Activated CD8-positive, alpha-beta T cell treated with anti-CD3 and anti-CD28 coated beads, Interleukin-2, amount 10 ng/mL, durations not matched to agents 7 days and 5 days (primary cell): Measurements from ENCODE around the gene NSF. TPM values are rescaled to one million over a fixed set of nuclear protein-coding genes. Genes with fewer than 3 reads are reported as not detected.
"Not testable (repeated sequence)": the region's sequence is repeated elsewhere in the genome, so short reads cannot be mapped to it uniquely, and the experiment has no call there.

Experiments
- ATAC-seq: fragments of 150-1000 bp; cut with Tn5 transposase; one replicate; pipeline ENCODE4 v1.10.0; 2021; ENCODE audit warnings: moderate library complexity
- CTCF ChIA-PET: fragments of 350-600 bp; sonication (Branson Sonifier 250); formaldehyde crosslinking; loops from one replicate; lab custom pipeline; 2021; ENCODE audit warnings: antibody characterized with exemption; lab: Charles Lee
- POLR2A ChIA-PET: fragments of 350-600 bp; sonication (Branson Sonifier 250); formaldehyde crosslinking; loops from one replicate; lab custom pipeline; 2021; ENCODE audit warnings: antibody characterized with exemption; lab: Charles Lee
- DNase-seq: peaks from one replicate; pipeline ENCODE4 v3.0.0-alpha.2; 2020
- H3K27ac Mint-ChIP-seq: one replicate; pipeline ENCODE4 v1.8.0; 2021; ENCODE audit warnings: mild to moderate bottlenecking, mixed read lengths
- H3K27me3 Mint-ChIP-seq: one replicate; pipeline ENCODE4 v1.8.0; 2021; ENCODE audit warnings: low read depth, mixed read lengths
- H3K36me3 Mint-ChIP-seq: one replicate; pipeline ENCODE4 v1.8.0; 2021; ENCODE audit warnings: low read depth, mixed read lengths
- H3K4me1 Mint-ChIP-seq: one replicate; pipeline ENCODE4 v1.8.0; 2021; ENCODE audit warnings: low read depth, mixed read lengths
- H3K4me3 Mint-ChIP-seq: one replicate; pipeline ENCODE4 v1.8.0; 2021; ENCODE audit warnings: mild to moderate bottlenecking, mixed read lengths
- H3K9me3 Mint-ChIP-seq: one replicate; pipeline ENCODE4 v1.8.0; 2022; ENCODE audit warnings: mixed read lengths; ENCODE audit not compliant: insufficient read depth
- total RNA-seq, 2 experiments: library from RNA; stranded (reverse); gene quantifications; one replicate each; pipeline ENCODE4 v1.2.3, GENCODE V29; 2021

The NSF gene
- total RNA-seq, 2 experiments from 2014 or later, result 52.5 to 62.8 TPM

- H3K4me3 Mint-ChIP-seq, H3K36me3 Mint-ChIP-seq, H3K9me3 Mint-ChIP-seq, ATAC-seq, POLR2A ChIA-PET, H3K27me3 Mint-ChIP-seq, CTCF ChIA-PET, H3K27ac Mint-ChIP-seq, H3K4me1 Mint-ChIP-seq, DNase-seq: not testable (repeated sequence)
These were observed 44.4 kb downstream of the NSF start for GRCh38 chr17:46634844-46635243.

GRCh38 chr17:46641861-46642656, 51.6 kb downstream of the NSF start:
- H3K27me3 Mint-ChIP-seq, ATAC-seq, POLR2A ChIA-PET, H3K4me1 Mint-ChIP-seq, DNase-seq, H3K4me3 Mint-ChIP-seq, H3K27ac Mint-ChIP-seq, H3K9me3 Mint-ChIP-seq, CTCF ChIA-PET, H3K36me3 Mint-ChIP-seq: not testable (repeated sequence)

DNA sequence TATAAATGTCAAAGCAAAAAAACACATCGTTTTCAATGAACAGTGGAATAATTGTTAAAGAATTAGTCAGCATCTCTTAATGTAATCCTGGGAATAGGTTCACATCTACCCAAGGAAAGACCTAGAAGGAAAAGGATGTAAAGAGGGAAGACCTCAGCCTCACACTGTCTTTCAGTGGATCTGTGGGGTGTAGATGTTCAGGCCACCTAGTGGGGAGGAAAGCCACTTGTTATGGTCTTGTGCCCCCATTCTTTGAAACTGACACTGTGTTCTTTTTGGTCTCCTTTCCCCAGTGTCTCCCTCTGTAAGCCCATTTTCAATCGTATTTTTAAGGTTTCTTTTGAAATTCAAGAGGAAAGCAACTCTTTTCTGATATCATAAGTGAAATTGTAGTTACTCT, 56.8 kb downstream of the NSF start:
- H3K27ac Mint-ChIP-seq, H3K4me1 Mint-ChIP-seq, CTCF ChIA-PET, DNase-seq, H3K27me3 Mint-ChIP-seq, POLR2A ChIA-PET, ATAC-seq, H3K36me3 Mint-ChIP-seq, H3K9me3 Mint-ChIP-seq, H3K4me3 Mint-ChIP-seq: not testable (repeated sequence)

- H3K4me1 Mint-ChIP-seq, POLR2A ChIA-PET, ATAC-seq, H3K4me3 Mint-ChIP-seq, H3K27ac Mint-ChIP-seq, CTCF ChIA-PET, H3K9me3 Mint-ChIP-seq, DNase-seq, H3K36me3 Mint-ChIP-seq, H3K27me3 Mint-ChIP-seq: not testable (repeated sequence)
These were observed 57.3 kb downstream of the NSF start for GRCh38 chr17:46647688-46648278.

- H3K9me3 Mint-ChIP-seq, H3K36me3 Mint-ChIP-seq, H3K27me3 Mint-ChIP-seq, CTCF ChIA-PET, H3K4me3 Mint-ChIP-seq, H3K27ac Mint-ChIP-seq, POLR2A ChIA-PET, ATAC-seq, H3K4me1 Mint-ChIP-seq, DNase-seq: not testable (repeated sequence)
These were observed 58.8 kb downstream of the NSF start for GRCh38 chr17:46649246-46649645.

- CTCF ChIA-PET, ATAC-seq: not testable (repeated sequence)
These were observed 61.7 kb downstream of the NSF start for GRCh38 chr17:46652024-46652643.

GRCh38 chr17:46658235-46658634, 67.8 kb downstream of the NSF start:
- CTCF ChIA-PET, H3K27me3 Mint-ChIP-seq, H3K36me3 Mint-ChIP-seq, H3K9me3 Mint-ChIP-seq, H3K27ac Mint-ChIP-seq, ATAC-seq, DNase-seq, POLR2A ChIA-PET, H3K4me1 Mint-ChIP-seq, H3K4me3 Mint-ChIP-seq: not testable (repeated sequence)

More at GRCh38 chr17:46652024-46652643, 61.7 kb downstream of the NSF start:
- H3K4me1 Mint-ChIP-seq, H3K27ac Mint-ChIP-seq, POLR2A ChIA-PET, H3K9me3 Mint-ChIP-seq, DNase-seq, H3K36me3 Mint-ChIP-seq, H3K27me3 Mint-ChIP-seq, H3K4me3 Mint-ChIP-seq: not testable (repeated sequence)

GRCh38 chr17:46659702-46660101, 69.2 kb downstream of the NSF start:
- POLR2A ChIA-PET, CTCF ChIA-PET, H3K4me1 Mint-ChIP-seq, ATAC-seq, H3K36me3 Mint-ChIP-seq, H3K9me3 Mint-ChIP-seq, H3K4me3 Mint-ChIP-seq, H3K27ac Mint-ChIP-seq, DNase-seq, H3K27me3 Mint-ChIP-seq: not testable (repeated sequence)

GRCh38 chr17:46663123-46663522, 72.7 kb downstream of the NSF start:
- H3K4me1 Mint-ChIP-seq, H3K9me3 Mint-ChIP-seq, H3K4me3 Mint-ChIP-seq, H3K27ac Mint-ChIP-seq, ATAC-seq, POLR2A ChIA-PET, H3K27me3 Mint-ChIP-seq, DNase-seq, H3K36me3 Mint-ChIP-seq, CTCF ChIA-PET: not testable (repeated sequence)

- POLR2A ChIA-PET, H3K9me3 Mint-ChIP-seq: not testable (repeated sequence)
These were observed 73.1 kb downstream of the NSF start for GRCh38 chr17:46663552-46663951.

DNA sequence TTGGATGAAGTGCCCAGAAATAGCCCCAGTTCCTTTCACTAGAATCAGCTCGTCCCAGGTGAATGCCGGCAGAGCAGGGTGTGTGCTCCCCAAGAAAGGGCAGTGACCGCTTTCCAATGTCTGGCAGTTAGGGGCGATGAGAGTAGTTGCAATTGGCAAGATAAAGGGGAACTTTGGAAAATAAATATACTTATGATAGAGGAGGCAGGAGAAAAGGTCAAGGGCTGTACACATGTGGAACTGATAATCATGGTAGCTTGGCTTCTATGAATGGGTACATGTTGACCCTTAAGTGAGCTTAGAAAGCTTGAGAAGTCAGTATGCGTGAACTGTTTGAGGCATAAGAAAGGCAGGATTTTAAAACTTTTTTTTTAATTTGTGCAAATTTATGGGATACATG, 75.5 kb downstream of the NSF start:
- ATAC-seq, H3K9me3 Mint-ChIP-seq, H3K36me3 Mint-ChIP-seq, POLR2A ChIA-PET, H3K27ac Mint-ChIP-seq, H3K4me1 Mint-ChIP-seq, H3K27me3 Mint-ChIP-seq, CTCF ChIA-PET, H3K4me3 Mint-ChIP-seq: not testable (repeated sequence)
- peak; percentile 14 for DNase-seq

More at GRCh38 chr17:46663552-46663951, 73.1 kb downstream of the NSF start:
- CTCF ChIA-PET, H3K27ac Mint-ChIP-seq, H3K36me3 Mint-ChIP-seq, DNase-seq, H3K4me1 Mint-ChIP-seq, H3K27me3 Mint-ChIP-seq, ATAC-seq, H3K4me3 Mint-ChIP-seq: not testable (repeated sequence)

DNA sequence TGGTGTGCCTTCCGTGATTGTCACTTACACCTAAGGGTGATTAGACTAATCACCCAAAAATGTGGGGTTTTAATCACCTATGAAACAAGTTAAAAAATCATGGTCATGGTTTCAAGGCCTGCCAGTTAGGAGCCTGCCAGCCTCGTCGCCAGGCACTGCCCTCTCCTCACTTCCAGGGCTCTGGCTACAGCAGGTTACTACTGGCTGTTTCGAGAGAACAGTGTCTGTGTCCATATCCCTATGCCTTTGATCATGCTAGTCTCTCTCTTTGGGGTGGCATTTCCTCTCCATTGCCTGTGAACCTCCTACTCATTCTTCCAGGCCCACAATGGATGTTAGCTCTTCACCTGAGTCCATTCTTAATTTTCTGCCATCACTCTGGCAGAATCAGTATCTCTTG, 80.3 kb downstream of the NSF start:
- H3K36me3 Mint-ChIP-seq, H3K4me1 Mint-ChIP-seq, H3K27me3 Mint-ChIP-seq, H3K4me3 Mint-ChIP-seq, H3K9me3 Mint-ChIP-seq, DNase-seq, H3K27ac Mint-ChIP-seq, ATAC-seq, CTCF ChIA-PET, POLR2A ChIA-PET: not testable (repeated sequence)
